Small intestine (tissue), 7 donors: ENCODE results near the gene FBL. TPM values are rescaled to one million over a fixed set of nuclear protein-coding genes. Genes with fewer than 3 reads are reported as not detected.
"Not testable (repeated sequence)": the region's sequence is repeated elsewhere in the genome, so short reads cannot be mapped to it uniquely, and the experiment has no call there.

Experiments used
- DNase-seq, 2 donors: peaks; one replicate each; pipeline versions ENCODE4 v3.0.0 to v3.0.0-alpha.2; 2013
- FAIRE-seq: peaks from 2 replicates; lab custom pipeline; 2012; peaks lifted over from hg19 to GRCh38; lab: Jason Lieb, UNC
- H3K27ac ChIP-seq, 3 donors: one replicate each; pipeline ENCODE4 v1.5.1; 2013; ENCODE audit warnings: low read length in 2 of 3, mild to moderate bottlenecking in 2 of 3, control low read depth in 1 of 3, inconsistent platforms in 1 of 3, low read depth in 1 of 3, moderate library complexity in 1 of 3
- H3K27me3 ChIP-seq, 3 donors: one replicate each; pipeline ENCODE4 v1.6.1; 2013; ENCODE audit warnings: low read length in 3 of 3, inconsistent platforms in 1 of 3; ENCODE audit not compliant: control insufficient read depth in 3 of 3, insufficient read depth in 3 of 3
- H3K36me3 ChIP-seq, 3 donors: one replicate each; pipeline ENCODE4 v1.6.1; 2013; ENCODE audit warnings: low read length in 3 of 3, inconsistent platforms in 1 of 3, low read depth in 1 of 3, mild to moderate bottlenecking in 1 of 3, moderate library complexity in 1 of 3; ENCODE audit not compliant: control insufficient read depth in 3 of 3, insufficient read depth in 2 of 3
- H3K4me1 ChIP-seq, 3 donors: one replicate each; pipeline ENCODE4 v1.6.1; 2013; ENCODE audit warnings: low read length in 2 of 3, inconsistent platforms in 1 of 3, low read depth in 1 of 3, mild to moderate bottlenecking in 1 of 3, moderate library complexity in 1 of 3; ENCODE audit not compliant: control insufficient read depth in 3 of 3, insufficient read depth in 2 of 3
- H3K4me3 ChIP-seq, 3 donors: one replicate each; pipeline ENCODE4 v1.5.1; 2013; ENCODE audit warnings: low read length in 3 of 3, control low read depth in 1 of 3, inconsistent platforms in 1 of 3, low read depth in 1 of 3, mild to moderate bottlenecking in 1 of 3, moderate library complexity in 1 of 3
- H3K9me3 ChIP-seq, 2 donors: one replicate each; pipeline ENCODE4 v1.6.1; 2013; ENCODE audit warnings: low read depth in 1 of 2, low read length in 1 of 2; ENCODE audit not compliant: control insufficient read depth in 2 of 2, insufficient read depth in 1 of 2
- WGBS, 3 donors: extraction: QIAGEN DNeasy Blood & Tissue Kit; methylation state at CpG; one replicate each; pipeline ENCODE4 v1.1.7; 2013; 5-methylcytosine and 5-hydroxymethylcytosine counted together
- polyA plus RNA-seq, 4 donors: library from polyadenylated mRNA; stranded (reverse) in 3 of 4; unstranded in 1 of 4; fragments of 200-250 nt in 3 of 4; fragments of 120-200 nt in 1 of 4; gene quantifications; one replicate each; pipeline versions ENCODE4 v1.2.1 to v1.2.3, GENCODE V29; 2013
- donor health status: healthy with polysubstance abuse.
- donor health status: control.
- donor health status: control.
- donor health status: Bipolar disorder and iron deficiency.
- donor health status: healthy.

Gene FBL
- polyA plus RNA-seq, 4 donors, result 109 to 447 (median 199) TPM

- Histone ChIP-seq H3K4me3 (no peak overlapping the region), H3K9me3 (no peaks in the 10 kb centered on the region), H3K27me3 (peaks cover 0 to 2% (median 2%) of the 10 kb centered on the region in 3 donors), H3K4me1 (no peaks in the 10 kb centered on the region), H3K27ac (no peak overlapping the region), H3K36me3 (peaks cover 0 to 22% (median 0%) of the 10 kb centered on the region in 3 donors)
- 60 to 75% (median 64%) methylated on average over 17 of the region's 17 CpGs for WGBS, 3 donors
- peak in 1 of 2 donors; percentile 29 for DNase-seq
- no peak for FAIRE-seq
Measured at GRCh38 chr19:39890755-39891551, 44.8 kb upstream of the FBL start.

DNA sequence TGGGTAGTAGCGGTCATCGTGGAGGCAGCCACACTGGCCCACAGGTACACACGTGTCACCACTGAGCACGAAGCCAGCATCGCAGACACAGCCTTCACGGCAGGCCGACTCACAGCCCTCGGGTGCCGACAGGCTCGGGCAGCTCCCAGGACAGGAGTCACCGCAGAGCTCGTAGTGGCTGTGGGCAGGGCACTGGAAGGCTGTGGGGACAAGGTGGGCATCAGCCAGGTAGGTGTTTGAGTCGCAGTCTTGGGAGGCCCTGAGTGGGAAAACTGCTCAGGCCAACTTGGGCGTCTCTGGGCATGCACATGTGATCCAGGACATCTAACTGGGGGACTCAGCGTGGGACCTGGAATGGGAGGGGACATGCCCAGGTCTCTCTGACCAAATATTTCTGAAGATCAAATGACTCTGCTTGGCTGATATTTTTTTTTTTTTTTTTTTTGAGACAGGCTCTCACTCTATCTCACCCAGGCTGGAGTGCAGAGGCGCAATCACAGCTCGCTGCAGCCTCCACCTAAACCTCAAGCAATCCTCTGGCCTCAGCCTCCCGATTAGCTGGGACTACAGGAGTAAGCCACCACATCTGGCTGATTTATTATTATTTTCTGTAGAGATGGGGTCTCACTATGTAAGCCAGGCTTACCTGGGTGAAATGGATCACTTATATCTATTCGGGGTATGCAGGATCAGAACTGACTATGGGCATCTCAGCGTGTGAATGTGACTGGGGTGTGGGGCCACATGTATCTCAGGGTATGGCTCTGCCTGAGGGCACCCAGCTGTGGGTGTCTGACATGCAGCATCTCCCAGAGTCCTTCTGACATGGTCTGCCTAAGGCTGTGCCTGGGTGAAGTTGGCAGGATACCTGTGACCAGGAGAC lies 43.9 kb upstream of the FBL start:
- not testable (repeated sequence) for H3K9me3 ChIP-seq, H3K27ac ChIP-seq, H3K4me1 ChIP-seq, H3K27me3 ChIP-seq, FAIRE-seq, DNase-seq, H3K4me3 ChIP-seq
- H3K36me3 ChIP-seq, result peaks cover 0 to 24% (median 0%) of the 10 kb centered on the region in 3 donors
- 93 to 95% (median 94%) methylated on average over 17 to 18 of the region's 20 CpGs for WGBS, 3 donors

DNA sequence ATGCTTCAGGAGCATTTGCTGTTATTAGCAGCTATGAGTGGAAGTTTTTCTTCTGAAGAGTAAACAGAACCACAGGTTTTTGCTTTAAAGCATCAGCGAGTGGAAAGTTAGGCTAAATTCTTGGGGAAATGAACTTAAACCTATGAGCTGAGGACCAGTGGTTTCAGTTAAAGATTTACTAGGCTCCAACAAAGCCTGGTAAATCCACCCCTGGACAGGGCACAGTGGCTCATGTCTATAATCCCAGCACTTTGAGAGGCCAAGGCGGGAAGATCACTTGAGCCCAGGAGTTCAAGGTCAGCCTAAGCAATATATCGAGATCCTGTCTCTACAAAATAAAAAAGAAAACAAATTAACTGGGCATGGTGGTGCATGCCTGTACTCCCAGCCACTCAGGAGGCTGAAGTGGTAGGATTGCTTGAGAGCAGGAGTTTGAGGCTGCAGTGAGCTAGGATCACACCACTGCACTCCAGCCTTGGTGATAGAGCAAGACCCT lies 41.3 kb upstream of the FBL start:
- not testable (repeated sequence) for H3K27ac ChIP-seq, DNase-seq, H3K27me3 ChIP-seq, FAIRE-seq, H3K4me1 ChIP-seq, H3K4me3 ChIP-seq, H3K9me3 ChIP-seq
- H3K36me3 ChIP-seq, result peaks cover 0 to 20% (median 0%) of the 10 kb centered on the region in 3 donors
- 8 to 41% (median 30%) methylated on average over 2 to 3 of the region's 3 CpGs for WGBS, 3 donors

DNA sequence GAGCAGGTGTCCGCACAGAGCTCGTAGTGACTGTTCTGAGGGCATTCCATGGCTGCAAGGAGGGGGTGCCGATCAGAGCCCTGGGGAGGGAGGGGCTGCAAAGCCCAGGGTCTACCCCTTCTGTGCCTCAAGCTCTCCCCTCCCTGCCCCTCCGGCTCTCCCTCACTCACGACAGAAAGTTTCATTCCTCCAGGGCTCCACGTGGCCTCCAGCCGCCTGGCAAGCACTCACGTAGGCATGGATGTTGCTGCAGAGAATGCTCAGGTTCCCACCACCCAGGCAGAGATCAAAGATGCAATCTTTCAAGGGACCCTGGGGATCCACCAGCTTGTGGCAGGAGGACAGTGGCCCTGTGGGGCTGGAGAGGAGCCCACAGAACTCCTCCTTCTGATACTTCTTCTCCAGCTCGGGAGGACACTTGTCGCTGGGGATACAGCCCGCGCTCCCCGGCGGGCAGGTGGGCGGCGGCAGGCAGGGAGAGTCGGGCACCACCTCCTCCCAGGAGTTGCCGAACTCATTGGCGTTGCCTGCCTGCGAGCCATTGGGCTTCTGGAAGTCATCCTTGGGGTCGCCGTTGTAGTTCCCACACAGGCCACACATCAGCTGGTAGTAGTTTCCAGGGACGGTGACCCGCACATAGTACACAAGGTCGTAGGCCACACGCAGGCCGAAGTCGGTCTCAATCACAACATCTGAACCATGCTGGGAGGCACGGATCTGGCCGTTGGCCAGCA lies 39.8 kb upstream of the FBL start:
- FAIRE-seq, DNase-seq: not testable (repeated sequence)

DNA sequence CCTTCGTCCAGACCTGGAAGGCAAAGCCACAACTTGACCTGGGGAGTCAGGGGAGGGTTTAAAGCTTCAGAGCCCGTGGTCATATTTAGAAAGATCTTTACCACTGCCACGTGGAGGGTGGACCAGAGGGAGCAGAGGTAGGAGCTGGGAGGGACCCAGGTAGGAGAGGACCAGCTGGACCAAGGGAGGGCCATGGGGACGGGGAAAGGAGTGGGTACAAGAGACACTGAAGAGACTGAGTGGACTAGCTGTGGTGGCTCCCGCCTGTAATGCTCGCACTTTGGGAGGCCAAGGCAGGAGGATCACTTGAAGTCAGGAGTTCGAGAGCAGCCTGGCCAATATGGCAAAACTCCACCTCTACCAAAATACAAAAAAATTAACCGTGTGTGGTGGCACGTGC lies 38.5 kb upstream of the FBL start:
- not testable (repeated sequence) for FAIRE-seq, H3K27ac ChIP-seq, H3K27me3 ChIP-seq, DNase-seq, H3K4me1 ChIP-seq, H3K4me3 ChIP-seq, H3K36me3 ChIP-seq, H3K9me3 ChIP-seq
- WGBS, 3 donors, result 78 to 89% (median 80%) methylated on average over 2 to 3 of the region's 9 CpGs

More for the DNA sequence above, 39.8 kb upstream of the FBL start:
- H3K4me1 ChIP-seq, H3K27ac ChIP-seq, H3K36me3 ChIP-seq, H3K9me3 ChIP-seq, H3K4me3 ChIP-seq, H3K27me3 ChIP-seq: not testable (repeated sequence)
- WGBS, 3 donors, result 88 to 92% (median 91%) methylated on average over 12 to 23 of the region's 30 CpGs

- FAIRE-seq, H3K27ac ChIP-seq, H3K36me3 ChIP-seq, DNase-seq, H3K4me3 ChIP-seq, H3K9me3 ChIP-seq, H3K4me1 ChIP-seq, H3K27me3 ChIP-seq: not testable (repeated sequence)
- 71 to 92% (median 80%) methylated on average over 3 to 7 of the region's 10 CpGs for WGBS, 3 donors
Measured at GRCh38 chr19:39882645-39883044, 36.5 kb upstream of the FBL start.

DNA sequence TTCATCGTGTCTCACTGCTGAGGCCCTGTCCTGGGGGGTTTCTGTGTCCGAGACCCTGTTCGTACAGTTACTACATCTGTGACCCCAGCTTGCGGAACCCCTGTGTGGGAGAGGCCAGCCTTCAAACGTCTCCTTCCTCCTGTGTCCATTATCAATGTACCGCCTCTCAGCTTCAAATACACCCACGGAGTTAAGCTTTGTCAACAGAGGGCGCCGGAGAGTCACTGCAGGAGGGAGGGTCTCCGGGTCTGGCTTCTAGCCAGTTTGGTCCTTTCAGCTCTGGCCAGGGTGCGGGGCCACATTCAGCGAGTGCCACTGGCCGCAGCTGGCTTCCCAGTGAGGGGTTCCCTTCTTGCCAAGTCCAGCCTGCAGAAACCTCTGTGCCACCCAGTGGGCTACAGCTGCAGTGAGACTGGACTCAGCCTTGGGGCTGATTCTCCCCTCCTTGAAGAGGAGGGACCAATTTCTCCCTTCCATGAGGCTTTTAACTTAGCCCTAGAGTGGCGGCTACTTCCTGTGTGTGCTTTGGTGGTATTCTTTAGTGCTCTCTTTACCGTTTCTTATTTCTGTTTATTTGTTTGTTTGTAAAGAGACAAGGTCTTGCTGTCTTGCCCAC lies 35.4 kb upstream of the FBL start:
- not testable (repeated sequence) for H3K27me3 ChIP-seq, FAIRE-seq, H3K4me3 ChIP-seq, H3K27ac ChIP-seq, H3K36me3 ChIP-seq, H3K4me1 ChIP-seq, H3K9me3 ChIP-seq
- 13 to 23% (median 15%) methylated on average over 13 to 15 of the region's 15 CpGs for WGBS, 3 donors
- peak; percentile 44 to 46 for DNase-seq
